GM21367 (cell line): ENCODE results near the gene ALG8.

ENCODE experiments used
- ATAC-seq: cut with Tn5 transposase; IDR thresholded peaks from one replicate; pipeline ENCODE4 v1.9.1; 2021; ENCODE audit not compliant: unreplicated experiment

Gene ALG8

DNA sequence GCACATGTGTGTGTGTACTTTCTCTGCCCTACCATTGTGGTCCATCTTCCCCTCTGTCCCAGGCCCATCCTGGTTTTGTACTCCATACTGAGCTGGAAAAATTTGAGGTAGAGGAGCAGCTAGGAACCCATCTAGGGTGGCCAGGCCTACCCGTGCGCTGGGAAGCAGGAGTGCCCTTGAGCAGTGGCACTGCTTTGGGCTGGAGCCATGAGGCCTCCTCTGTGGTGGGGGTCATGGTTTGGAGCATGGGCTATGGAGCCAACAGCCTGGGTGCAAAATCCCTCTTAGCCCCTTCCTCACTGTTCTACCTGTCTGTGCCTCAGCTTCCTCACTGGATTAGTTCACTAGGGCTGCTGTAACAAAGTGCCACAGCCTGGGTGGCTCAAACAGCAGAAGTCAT is 21.9 kb upstream of the ALG8 start:
- no peak for ATAC-seq

DNA sequence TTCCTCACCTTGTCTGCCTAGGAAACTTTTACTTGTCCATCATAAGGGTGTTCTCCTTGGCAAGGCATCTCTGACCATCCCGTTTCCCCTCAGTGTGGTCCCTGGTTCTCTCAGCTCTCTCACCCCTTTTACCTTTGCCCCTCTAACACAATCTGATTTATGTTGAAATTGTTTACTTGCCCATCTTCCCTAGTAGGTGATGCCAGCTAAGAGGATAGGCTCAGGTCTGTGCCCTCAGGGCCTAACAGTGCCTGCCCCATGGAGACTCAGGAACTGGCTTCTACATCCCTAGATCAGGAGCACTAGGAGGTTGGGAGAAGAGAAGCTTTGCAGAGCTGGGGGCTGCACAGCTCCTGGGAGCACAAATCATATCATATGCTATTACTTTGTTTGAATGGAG is 21.1 kb upstream of the ALG8 start:
- ATAC-seq: no peak

DNA sequence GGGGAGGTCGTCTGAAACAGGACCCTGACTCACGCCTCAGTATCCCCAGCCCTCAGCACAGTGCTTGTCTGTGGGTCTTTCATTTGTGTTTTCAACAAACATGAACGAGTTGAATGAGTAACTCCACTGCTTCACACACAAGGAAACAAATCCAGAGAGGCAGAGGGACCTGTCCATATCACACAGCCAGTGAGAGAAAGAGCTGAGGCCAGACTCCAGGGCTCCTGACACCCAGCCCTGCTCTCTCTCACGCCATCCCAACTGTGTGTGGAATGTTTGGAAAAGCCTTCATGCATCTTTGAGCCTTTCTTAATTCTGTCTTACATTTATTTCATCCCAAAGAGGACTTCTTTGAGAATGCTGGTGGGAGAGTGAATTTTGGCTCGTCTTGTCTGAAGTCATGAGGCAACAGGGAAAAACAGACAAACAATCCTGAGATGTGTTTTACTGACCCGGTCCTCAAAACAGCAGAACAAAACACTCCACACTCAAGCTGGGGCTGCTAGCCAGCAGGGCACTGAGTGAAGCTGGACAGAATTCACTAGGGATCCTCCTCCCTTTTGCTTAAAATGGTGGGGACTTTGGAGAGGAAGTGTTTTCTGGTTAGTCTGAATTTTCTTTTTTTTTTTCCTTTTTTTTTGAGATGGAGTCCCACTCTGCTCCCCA is 19.7 kb upstream of the ALG8 start:
- no peak for ATAC-seq

DNA sequence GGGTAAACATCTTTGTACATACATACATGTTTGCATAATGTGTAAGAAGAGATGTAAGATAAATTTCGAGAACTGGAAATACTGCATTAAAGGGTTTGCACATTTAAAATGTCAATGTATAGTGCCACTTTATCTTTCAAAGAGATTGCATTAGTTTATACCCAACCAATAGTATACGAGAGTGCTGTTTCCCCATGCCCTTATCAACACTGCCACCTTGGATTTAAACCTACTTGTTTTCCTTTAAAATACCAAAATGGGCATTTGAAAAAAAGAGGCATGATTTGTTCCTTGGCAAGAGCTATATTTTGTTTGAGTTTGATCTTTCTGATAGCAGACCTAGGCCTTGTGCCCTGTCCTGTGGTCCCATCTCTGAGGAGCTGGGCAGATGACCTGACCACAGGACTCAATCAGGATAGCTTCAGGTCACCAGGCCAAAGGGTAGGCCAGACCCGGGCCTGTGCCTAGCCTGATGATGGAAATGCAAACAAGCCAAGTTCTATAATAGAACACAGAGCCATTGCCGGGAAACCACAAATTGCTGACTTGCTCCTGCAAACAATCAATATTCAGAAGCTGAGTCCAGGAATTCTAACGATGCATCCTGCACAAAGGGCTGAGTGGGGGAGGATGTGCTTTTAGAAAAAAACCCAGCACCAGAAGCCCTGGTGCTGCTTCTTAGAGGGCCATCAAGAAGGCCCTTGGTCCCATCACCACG is 16.9 kb upstream of the ALG8 start:
- no peak for ATAC-seq

DNA sequence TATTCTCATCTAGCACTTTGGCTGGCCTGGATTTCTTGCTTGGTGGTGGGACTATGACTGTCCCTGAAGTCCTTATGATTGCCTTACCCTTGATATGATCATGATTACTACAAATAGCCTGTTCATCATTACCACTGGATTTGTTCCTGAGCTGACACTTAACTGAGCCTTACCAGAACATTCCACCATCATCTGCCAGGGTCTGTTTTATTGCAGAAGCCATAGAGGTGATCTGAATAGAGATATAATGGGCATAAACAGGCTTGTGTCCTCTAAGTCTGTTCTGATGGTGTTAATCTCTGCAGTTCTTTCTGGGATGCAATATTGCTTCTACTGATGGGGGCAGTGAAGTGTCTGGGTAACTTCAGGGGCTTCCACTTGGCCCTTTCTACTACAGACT is 12.4 kb upstream of the ALG8 start:
- no peak for ATAC-seq

DNA sequence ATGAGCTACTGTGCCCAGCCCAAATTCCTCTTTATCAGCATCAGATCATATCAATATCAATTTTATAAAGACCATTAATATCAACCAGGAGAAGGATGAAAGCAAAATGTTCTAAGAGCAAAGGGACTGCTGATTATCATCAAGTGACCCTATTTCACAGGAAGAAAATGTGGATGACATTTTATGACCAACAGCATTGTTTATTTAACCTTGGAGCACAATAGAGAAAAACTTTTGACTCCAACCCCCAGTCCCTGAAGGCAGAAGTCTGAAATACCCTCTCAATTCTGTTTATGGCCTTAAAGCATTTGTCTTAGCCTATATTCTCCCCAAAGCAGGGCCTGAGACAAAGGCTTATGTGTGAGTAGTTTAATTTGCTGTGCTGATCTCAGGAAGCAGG is 11.3 kb upstream of the ALG8 start:
- no peak for ATAC-seq

DNA sequence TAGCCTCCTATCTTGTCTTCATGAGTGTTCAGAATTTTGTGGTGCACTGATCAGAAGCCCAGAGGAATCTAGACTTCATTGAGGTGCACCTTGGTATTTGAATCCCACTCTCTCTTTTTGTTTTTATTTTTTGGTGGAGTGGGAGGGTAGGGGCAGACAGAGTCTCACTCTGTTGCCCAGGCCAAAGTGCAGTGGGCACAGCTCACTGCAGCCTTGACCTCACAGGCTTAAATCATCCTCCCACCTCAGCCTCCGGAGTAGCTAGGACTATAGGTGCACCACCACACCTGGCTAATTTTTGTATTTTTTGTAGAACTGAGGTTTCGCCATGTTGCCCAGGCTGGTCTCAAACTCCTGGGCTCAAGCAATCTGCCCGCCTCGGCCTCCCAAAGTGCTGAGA is 10.9 kb upstream of the ALG8 start:
- no peak for ATAC-seq

DNA sequence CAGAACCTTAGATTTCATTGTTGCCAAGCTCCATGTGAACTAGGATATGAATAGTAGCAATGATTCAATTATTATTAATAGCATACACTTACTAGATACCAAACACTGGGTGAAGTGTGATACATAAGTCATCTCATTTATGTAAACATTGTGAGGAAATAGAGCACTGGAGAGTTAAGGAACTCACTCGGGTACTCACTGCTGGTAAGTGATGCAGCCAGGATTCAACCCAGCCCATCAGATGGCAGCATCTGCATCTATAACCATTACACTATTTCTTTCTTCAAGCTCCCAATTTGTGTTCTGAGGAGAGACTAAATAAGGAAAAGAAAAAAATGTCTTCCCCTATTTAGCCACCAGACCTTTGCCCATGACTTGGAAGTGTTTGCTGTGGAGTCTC is 10.2 kb upstream of the ALG8 start:
- ATAC-seq: no peak

DNA sequence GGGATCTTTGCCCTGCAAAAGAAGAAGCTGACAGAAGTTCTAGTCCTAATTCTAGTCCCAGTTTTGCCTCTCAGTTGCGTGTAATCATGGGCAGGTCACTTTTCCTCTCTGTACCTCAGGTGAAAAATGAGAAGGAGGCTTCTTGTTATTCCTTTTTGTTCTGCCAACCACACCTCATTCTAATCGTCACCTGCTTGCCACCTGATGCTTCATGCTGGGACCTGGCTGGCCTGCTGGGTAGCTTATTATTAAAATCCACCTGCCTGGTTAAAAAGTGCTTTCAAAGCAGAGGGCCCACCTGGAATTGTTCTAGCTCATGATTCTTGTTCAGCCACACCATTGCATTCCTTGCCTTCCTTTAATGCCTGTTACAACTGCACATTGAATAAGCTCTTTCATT is 8.4 kb upstream of the ALG8 start:
- ATAC-seq: no peak

DNA sequence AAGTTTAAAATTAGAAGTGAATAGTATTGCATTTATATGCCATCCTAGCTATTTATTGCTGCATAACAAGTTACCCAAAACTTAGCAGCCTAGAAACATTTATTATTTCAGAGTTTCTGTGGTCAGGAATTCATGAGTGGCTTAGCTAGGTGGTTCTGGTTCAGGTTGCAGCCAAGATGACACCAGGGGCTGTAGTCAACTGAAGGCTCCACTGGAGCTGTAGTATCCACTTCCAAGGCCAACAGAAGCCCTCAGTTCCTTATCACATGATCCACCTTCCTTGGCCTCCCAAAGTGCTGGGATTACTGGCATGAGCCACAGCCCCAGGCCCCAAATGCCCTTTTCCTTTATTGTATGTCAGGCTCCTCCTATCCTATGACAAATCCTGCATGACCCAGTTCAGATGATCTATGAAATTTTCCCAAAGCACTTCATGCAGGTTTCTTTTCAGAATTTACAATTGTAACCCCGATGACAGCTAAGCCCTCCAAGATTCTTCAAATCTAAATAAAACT is 6.1 kb upstream of the ALG8 start:
- ATAC-seq: no peak

DNA sequence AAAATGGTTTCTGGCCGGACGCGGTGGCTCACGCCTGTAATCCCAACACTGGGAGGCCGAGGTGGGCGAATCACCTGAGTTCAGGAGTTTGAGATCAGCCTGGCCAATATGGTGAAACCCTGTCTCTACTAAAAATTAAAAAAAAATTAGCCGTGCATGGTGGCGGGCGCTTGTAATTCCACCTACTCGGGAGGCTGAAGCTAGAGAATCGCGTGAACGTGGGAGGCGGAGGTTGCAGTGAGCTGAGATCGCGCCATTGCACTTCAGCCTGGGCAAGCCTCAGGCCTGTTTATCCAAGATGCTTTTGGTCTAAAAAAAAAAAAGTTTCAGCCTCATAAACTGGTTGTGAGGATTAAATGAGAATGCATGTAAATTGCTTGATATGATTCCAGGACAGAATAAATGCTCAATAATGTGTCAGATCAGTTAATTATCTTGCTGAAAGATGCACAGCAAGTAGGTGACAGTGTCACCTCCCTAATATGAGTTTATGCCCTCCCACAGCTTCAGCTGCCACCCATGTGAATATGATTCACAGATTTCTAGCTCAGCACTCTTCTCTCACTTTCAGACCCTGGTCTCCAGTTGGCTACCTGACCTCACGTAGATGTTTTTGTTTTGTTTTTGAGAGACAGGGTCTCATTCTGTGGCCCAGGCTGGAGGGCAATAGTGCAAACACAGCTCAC is 1.1 kb upstream of the ALG8 start:
- ATAC-seq: no peak

DNA sequence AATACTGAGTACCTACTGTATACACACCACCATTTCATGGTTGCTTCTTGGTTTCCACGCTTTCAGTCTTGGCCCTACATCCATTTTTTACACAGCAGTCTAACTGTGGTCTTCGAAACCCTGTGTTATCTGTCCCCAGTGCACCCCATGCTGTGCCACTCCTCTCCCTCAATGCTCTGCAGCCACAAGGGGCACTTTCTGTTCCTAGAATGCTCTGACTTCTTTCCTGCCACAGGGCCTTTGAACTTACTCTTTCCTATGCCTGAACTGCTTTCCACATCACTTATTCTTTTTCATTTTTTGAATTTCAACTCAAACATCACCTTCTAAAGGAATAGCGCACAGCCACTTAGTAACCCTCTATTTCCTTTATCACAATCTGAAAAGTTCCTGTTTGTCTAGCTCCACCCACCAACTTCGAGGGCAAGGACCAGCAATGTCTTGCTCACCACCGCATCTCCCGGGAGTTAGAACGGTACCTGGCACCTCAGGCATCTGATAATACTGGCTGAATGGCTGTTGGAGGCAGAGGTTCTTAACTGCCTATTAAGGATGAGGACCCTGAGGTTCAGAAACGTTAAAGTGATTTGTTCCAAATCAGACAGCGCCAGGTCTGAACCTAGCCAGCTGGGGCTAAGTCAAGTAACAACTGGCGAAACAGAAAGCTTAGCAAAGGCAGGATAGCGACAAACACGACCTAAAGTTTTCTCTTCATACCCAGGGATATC is 568 bp downstream of the ALG8 start:
- ATAC-seq: peak; percentile 11

DNA sequence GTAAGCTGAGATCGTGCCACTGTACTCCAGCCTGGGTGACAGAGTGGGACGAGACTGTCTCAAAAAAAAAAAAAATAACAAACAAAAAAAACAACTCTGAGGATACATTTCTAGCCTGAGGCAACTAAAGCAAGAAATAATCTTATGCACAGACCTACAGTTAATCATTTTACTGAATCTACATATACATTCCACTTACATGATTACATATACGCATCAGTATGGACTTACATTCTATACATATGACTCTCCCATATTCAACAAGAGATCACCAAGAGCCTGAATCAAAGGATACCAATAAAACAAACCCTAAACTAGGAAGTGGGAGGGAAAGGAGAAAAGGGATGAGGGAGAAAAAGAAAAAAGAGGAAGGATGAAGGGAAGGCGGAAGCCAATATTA is 1.1 kb downstream of the ALG8 start:
- no peak for ATAC-seq

DNA sequence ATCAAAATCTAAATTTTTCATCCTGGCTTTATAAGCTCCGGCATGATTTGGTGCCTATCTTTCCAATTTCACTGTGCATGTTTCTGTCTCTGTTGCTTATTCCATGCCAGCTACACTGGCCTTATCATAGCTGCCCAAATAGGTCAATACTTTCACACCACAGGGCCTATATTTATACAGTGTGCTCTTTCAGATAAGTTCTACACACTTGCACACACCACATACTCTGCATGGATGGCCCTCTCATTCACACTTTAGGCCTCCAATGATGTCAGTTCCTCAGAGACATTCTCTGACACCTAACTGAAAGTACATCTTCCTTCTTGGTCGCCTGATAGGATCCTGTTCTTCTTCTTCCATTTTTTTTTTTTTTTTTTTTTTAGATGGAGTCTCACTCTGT is 7.0 kb downstream of the ALG8 start:
- no peak for ATAC-seq

DNA sequence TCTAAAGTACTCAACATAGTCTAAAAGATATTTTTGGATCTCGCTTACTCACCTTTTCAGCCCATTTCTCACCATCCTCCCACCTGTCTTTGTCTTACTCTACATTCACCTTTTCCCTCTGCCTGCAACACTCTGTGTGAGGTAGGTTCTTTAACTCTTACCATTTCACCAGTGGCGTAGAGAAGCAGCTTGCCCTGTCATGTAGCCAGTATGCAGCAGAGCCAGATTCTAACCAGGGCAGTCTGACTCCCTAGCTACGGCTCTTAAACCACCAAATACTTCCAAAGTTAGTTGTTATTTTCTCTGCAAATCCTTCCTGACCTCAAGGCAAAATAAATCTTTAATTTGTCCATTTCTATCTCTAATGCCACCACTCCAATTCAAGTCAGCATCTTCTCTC is 7.5 kb downstream of the ALG8 start:
- no peak for ATAC-seq

DNA sequence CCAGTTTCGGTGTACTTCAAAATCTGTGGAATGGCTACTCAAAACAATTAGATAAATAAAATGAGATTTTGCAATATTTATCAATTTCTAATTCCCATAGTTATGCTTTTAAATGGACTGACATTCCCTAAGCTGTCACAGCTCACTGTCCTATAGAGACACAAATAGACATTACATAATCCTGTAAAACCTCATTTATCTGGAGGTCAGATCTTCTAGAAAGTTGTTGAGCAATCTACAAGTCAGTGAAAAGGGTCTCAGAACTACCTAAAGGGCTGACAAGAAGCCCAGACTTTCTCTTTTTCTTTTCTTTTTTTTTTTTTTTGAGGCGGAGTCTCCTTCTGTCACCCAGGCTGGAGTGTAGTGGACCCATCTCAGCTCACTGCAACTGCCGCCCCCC is 12.0 kb downstream of the ALG8 start:
- ATAC-seq: no peak

DNA sequence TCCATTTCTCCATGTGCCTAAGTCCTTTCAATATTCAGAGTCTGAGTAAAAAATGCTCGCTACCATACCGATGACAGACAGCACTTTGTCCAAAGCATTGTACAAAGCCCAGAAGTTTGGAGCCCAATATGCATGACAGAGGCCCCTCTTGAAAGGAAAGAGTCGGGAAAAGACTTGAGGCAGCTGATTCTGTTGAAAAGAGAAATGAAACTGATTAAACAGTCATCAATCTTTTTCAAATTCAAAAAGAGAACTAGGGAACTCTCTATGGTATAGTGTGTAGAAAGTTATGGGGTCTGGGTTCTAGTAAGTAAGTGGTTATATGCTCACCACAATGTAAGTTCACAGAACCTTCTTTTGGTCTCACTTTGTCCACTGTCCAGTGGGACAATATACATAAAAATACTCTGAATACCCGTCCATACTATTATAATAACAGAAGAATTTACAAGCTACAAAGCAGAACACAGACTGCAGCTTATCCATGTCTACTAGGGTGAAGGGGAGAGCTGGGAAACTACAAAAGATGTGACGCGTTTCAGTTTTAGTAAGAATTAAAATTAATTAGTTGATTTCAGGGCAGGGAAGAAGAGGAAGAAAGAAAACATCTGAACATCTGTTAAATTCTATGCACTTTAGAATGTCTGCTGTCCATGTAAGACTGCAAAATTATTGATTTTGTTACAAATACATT is 26.7 kb downstream of the ALG8 start:
- ATAC-seq: no peak

DNA sequence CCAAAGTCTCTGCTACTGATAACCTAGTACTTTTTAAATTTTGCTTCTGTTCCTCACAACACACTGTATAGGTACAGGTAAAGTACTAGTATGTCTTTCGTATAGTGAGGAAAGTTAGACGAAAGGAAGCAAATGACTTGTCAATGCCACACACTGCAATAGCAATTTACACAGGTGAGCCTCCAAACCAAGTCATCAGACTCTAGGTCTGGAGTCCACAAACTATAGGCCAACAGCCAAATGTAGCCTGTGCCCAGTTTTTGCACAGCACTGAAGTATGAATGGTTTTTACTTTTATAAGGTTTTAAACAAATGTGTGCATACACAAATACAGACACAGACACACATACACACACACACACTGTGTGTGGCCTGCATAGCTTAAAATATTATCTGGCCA is 28.1 kb downstream of the ALG8 start:
- ATAC-seq: no peak

DNA sequence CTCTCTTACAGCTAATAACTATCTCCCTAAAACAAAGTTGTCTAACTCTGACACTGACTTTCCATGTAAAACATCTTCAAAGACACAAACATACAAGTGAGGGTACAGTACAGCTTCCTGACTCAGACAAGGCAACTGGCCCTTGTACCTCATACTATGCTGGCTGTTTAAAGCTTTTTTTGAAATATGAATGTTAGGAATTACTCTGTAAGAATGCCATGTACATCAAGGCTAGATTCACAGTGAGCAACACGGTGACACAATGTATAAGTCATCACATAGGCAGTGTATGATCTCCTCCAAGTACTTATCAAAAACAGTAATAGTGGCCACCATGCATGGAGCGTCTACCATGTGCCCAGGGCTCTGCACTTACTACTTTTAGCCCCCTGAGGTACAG is 28.6 kb downstream of the ALG8 start:
- ATAC-seq: no peak

DNA sequence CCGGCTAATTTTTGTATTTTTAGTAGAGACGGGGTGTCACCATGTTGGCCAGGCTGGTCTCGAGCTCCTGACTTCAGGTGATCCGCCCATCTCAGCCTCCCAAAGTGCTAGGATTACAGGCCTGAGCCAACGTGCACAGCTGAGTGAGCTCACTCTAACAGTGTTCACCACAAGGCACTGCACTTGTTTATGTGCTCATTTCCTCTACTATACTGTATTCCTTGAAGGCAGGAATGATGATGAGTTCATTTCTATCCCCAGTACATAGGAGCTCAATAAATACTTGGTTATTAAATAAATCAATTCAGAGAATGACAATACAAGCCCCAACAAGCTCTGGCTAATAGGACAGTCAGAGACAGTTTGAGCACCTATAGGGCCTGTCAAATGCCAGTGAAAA is 29.1 kb downstream of the ALG8 start:
- no peak for ATAC-seq
